H1 (cell line): ENCODE results near the gene GLIPR2. TPM values are rescaled to one million over a fixed set of nuclear protein-coding genes. Genes with fewer than 3 reads are reported as not detected.

Experiments used
- CTCF ChIA-PET: fragments of 300-600 bp; sonication (Branson Sonifier 250); formaldehyde crosslinking; loops from one replicate; lab custom pipeline; 2021; ENCODE audit not compliant: partially characterized antibody; lab: Charles Lee
- POLR2A ChIA-PET: fragments of 300-600 bp; sonication (Branson Sonifier 250); formaldehyde crosslinking; loops from one replicate; lab custom pipeline; 2021; ENCODE audit warnings: inconsistent platforms; ENCODE audit not compliant: partially characterized antibody; lab: Charles Lee
- DNase-seq, 2 experiments: peaks; one replicate each; pipeline versions ENCODE4 v3.0.0 to v3.0.0-alpha.2; 2010 to 2022; ENCODE audit warnings: low spot score in 2 of 2, low read depth in 1 of 2, mixed read lengths in 1 of 2
- FAIRE-seq: peaks from 2 replicates; lab custom pipeline; 2011; peaks lifted over from hg19 to GRCh38; lab: Jason Lieb, UNC
- H2AFZ ChIP-seq: 2 replicates; pipeline ENCODE4 v1.8.1; 2012; ENCODE audit warnings: low read length, inconsistent platforms
- H2AK5ac ChIP-seq: 2 replicates; pipeline ENCODE4 v1.6.1; 2013; ENCODE audit warnings: low read depth, low read length
- H2BK120ac ChIP-seq: replicated peaks from 2 replicates; pipeline ENCODE3; 2013; ENCODE audit warnings: low read depth, low read length, inconsistent platforms
- H2BK12ac ChIP-seq: 2 replicates; pipeline ENCODE4 v1.6.1; 2013; ENCODE audit warnings: low read depth, low read length
- H2BK15ac ChIP-seq: 2 replicates; pipeline ENCODE4 v1.6.1; 2013; ENCODE audit warnings: low read length
- H2BK20ac ChIP-seq: 2 replicates; pipeline ENCODE4 v1.6.1; 2013; ENCODE audit warnings: low read length
- H2BK5ac ChIP-seq: 2 replicates; pipeline ENCODE4 v1.6.1; 2013; ENCODE audit warnings: low read depth, low read length
- H3K14ac ChIP-seq: 2 replicates; pipeline ENCODE4 v1.6.1; 2013; ENCODE audit warnings: inconsistent platforms; ENCODE audit not compliant: insufficient read length
- H3K18ac ChIP-seq: 2 replicates; pipeline ENCODE4 v1.6.1; 2013; ENCODE audit warnings: low read length; ENCODE audit errors: extremely low read depth
- H3K23ac ChIP-seq: 2 replicates; pipeline ENCODE4 v1.6.1; 2013; ENCODE audit warnings: inconsistent platforms; ENCODE audit not compliant: insufficient read length
- H3K23me2 ChIP-seq: 2 replicates; pipeline ENCODE4 v1.6.1; 2013; ENCODE audit warnings: low read depth, low read length
- H3K27ac ChIP-seq: 2 replicates; pipeline ENCODE4 v1.6.1; 2011; ENCODE audit warnings: low read depth, low read length, inconsistent platforms
- H3K27me3 ChIP-seq, 4 experiments: replicated peaks in 1 of 4; 1 replicate in 1 of 4; 2 replicates in 3 of 4; pipeline versions ENCODE4 v1.6.1 to v1.8.1; 2011 to 2013; ENCODE audit warnings: low read length in 3 of 4, mild to moderate bottlenecking in 3 of 4, inconsistent platforms in 2 of 4, mixed read lengths in 2 of 4, moderate library complexity in 1 of 4; ENCODE audit not compliant: control insufficient read depth in 3 of 4, insufficient read depth in 3 of 4; ENCODE audit errors: extremely low read depth in 1 of 4
- H3K36me3 ChIP-seq, 4 experiments: 2 replicates each; pipeline versions ENCODE4 v1.6.1 to v1.8.1; 2011 to 2013; ENCODE audit warnings: mild to moderate bottlenecking in 4 of 4, low read length in 3 of 4, moderate library complexity in 2 of 4, control low read depth in 1 of 4, inconsistent platforms in 1 of 4; ENCODE audit not compliant: insufficient read depth in 4 of 4, control insufficient read depth in 2 of 4
- H3K4ac ChIP-seq: replicated peaks from 2 replicates; pipeline ENCODE3; 2013; ENCODE audit warnings: low read length, low read depth, mixed read lengths, inconsistent platforms; ENCODE audit not compliant: insufficient read length
- H3K4me1 ChIP-seq, 4 experiments: replicated peaks in 1 of 4; 1 replicate in 1 of 4; 2 replicates in 3 of 4; pipeline versions ENCODE4 v1.6.1 to v1.8.1; 2011 to 2013; ENCODE audit warnings: low read length in 3 of 4, inconsistent platforms in 2 of 4, mixed read lengths in 1 of 4; ENCODE audit not compliant: insufficient read depth in 4 of 4, control insufficient read depth in 3 of 4
- H3K4me2 ChIP-seq, 2 experiments: 2 replicates each; pipeline versions ENCODE4 v1.6.1 to v1.8.1; 2011 to 2013; ENCODE audit warnings: low read depth in 2 of 2, low read length in 2 of 2, control low read depth in 1 of 2, inconsistent platforms in 1 of 2, mild to moderate bottlenecking in 1 of 2; ENCODE audit not compliant: insufficient read depth in 1 of 2
- H3K4me3 ChIP-seq, 4 experiments: fragments of 200-600, 300-600 bp in 1 of 4; sonication (generic), shearing (Covaris generic), sonication (Bioruptor Twin) in 1 of 4; 2 replicates each; pipeline versions ENCODE4 v1.5.1 to v1.8.1; 2011 to 2016; ENCODE audit warnings: low read length in 4 of 4, low read depth in 3 of 4, control low read depth in 2 of 4, inconsistent platforms in 2 of 4, mild to moderate bottlenecking in 2 of 4, mixed read lengths in 1 of 4, moderate library complexity in 1 of 4; ENCODE audit not compliant: insufficient read depth in 2 of 4; ENCODE audit errors: extremely low read depth in 1 of 4
- H3K56ac ChIP-seq: replicated peaks from 2 replicates; pipeline ENCODE3; 2013; ENCODE audit warnings: low read depth, mild to moderate bottlenecking, mixed read lengths, low read length, inconsistent platforms; ENCODE audit not compliant: insufficient read length
- H3K79me1 ChIP-seq: 2 replicates; pipeline ENCODE4 v1.6.1; 2013; ENCODE audit warnings: low read depth, low read length, control low read depth
- H3K79me2 ChIP-seq, 2 experiments: 2 replicates each; pipeline versions ENCODE4 v1.6.1 to v1.8.1; 2012 to 2013; ENCODE audit warnings: low read length in 2 of 2, mild to moderate bottlenecking in 2 of 2, inconsistent platforms in 1 of 2; ENCODE audit not compliant: insufficient read depth in 2 of 2, control insufficient read depth in 1 of 2
- H3K9ac ChIP-seq, 4 experiments: replicated peaks in 1 of 4; 1 replicate in 1 of 4; 2 replicates in 3 of 4; pipeline versions ENCODE4 v1.6.1 to v1.8.1; 2011 to 2013; ENCODE audit warnings: low read depth in 3 of 4, low read length in 3 of 4, control low read depth in 2 of 4, mild to moderate bottlenecking in 2 of 4, moderate library complexity in 2 of 4, inconsistent platforms in 1 of 4; ENCODE audit errors: extremely low read depth in 1 of 4
- H3K9me3 ChIP-seq, 2 experiments: 2 replicates each; pipeline versions ENCODE4 v1.6.1 to v1.8.1; 2012 to 2013; ENCODE audit warnings: mild to moderate bottlenecking in 2 of 2, moderate library complexity in 2 of 2, control low read depth in 1 of 2, inconsistent platforms in 1 of 2, low read depth in 1 of 2, low read length in 1 of 2, mixed read lengths in 1 of 2; ENCODE audit not compliant: insufficient read depth in 2 of 2
- H4K20me1 ChIP-seq, 2 experiments: replicated peaks in 1 of 2; 2 replicates each; pipeline versions ENCODE3 to v1.8.1; 2011 to 2013; ENCODE audit warnings: inconsistent platforms in 2 of 2, low read length in 2 of 2, mild to moderate bottlenecking in 1 of 2; ENCODE audit not compliant: insufficient read depth in 2 of 2, control insufficient read depth in 1 of 2
- H4K5ac ChIP-seq: 2 replicates; pipeline ENCODE4 v1.6.1; 2013; ENCODE audit warnings: low read length, low read depth, mixed read lengths, inconsistent platforms; ENCODE audit not compliant: insufficient read length
- H4K8ac ChIP-seq: 2 replicates; pipeline ENCODE4 v1.8.0; 2013; ENCODE audit warnings: mild to moderate bottlenecking, moderate library complexity, low read length, inconsistent platforms; ENCODE audit not compliant: insufficient read depth; ENCODE audit errors: extremely low read depth
- H4K91ac ChIP-seq: replicated peaks from 2 replicates; pipeline ENCODE3; 2013; ENCODE audit warnings: low read length, mixed read lengths, inconsistent platforms; ENCODE audit not compliant: insufficient read length
- ASH2L ChIP-seq: fragments of 200-600, 300-600 bp; sonication (generic); IDR thresholded peaks from one replicate; pipeline ENCODE4 v1.7.1; 2017; ENCODE audit warnings: low read length
- CEBPB ChIP-seq: IDR thresholded peaks from 2 replicates; pipeline ENCODE4 v1.6.1; 2012; ENCODE audit warnings: low read depth, low read length
- JUN ChIP-seq: IDR thresholded peaks from 2 replicates; pipeline ENCODE4 v1.6.1; 2011; ENCODE audit warnings: low read depth, mild to moderate bottlenecking, improper control_type of control experiment, low read length
- SP4 ChIP-seq: IDR thresholded peaks from 2 replicates; pipeline ENCODE4 v1.6.1; 2012; ENCODE audit warnings: low read length, inconsistent platforms
- TEAD4 ChIP-seq: IDR thresholded peaks from 2 replicates; pipeline ENCODE4 v1.6.1; 2012; ENCODE audit warnings: low read depth, low read length, inconsistent platforms, mixed read lengths
- WGBS, 2 experiments: shearing (Covaris generic) in 1 of 2; methylation state at CpG; one replicate each; pipeline versions ENCODE4 v1.1.6 to v1.1.7; 2013 to 2015; ENCODE audit warnings: low lambda C conversion rate in 2 of 2, mixed read lengths in 2 of 2, inconsistent platforms in 1 of 2, low coverage in 1 of 2, missing lambda C conversion rate in 1 of 2; ENCODE audit not compliant: insufficient replicate concordance in 2 of 2, insufficient coverage in 1 of 2, insufficient read length in 1 of 2; ENCODE audit errors: extremely low coverage in 1 of 2, missing lambda C conversion rate in 1 of 2; 5-methylcytosine and 5-hydroxymethylcytosine counted together
- polyA plus RNA-seq, 7 experiments: library from polyadenylated mRNA; depleted of rRNA in 3 of 7; stranded (reverse) in 5 of 7; unstranded in 2 of 7; fragments of >200 nt in 5 of 7; fragments of 200-250 nt in 2 of 7; gene quantifications; 1 replicate in 5 of 7; 2 replicates in 1 of 7; 4 replicates in 1 of 7; pipeline versions ENCODE4 v1.2.1 to v1.2.3, GENCODE V29; 2011 to 2013; ENCODE audit warnings: missing spikeins in 2 of 7, mixed read lengths in 2 of 7
- total RNA-seq: library from RNA; stranded (reverse); fragmentation: NEBNext Ultra II Directional; extraction: Animal tissue kit (Norgen Biotek cat#: 25700); gene quantifications from 2 replicates; pipeline ENCODE4 v1.2.1, GENCODE V29; 2021

Gene GLIPR2
- total and polyA plus RNA-seq, 2 of the 8 experiments (the other 6 are each of a cell fraction or from before 2014, with no cell fraction given), result 7.9 to 12.0 TPM

DNA sequence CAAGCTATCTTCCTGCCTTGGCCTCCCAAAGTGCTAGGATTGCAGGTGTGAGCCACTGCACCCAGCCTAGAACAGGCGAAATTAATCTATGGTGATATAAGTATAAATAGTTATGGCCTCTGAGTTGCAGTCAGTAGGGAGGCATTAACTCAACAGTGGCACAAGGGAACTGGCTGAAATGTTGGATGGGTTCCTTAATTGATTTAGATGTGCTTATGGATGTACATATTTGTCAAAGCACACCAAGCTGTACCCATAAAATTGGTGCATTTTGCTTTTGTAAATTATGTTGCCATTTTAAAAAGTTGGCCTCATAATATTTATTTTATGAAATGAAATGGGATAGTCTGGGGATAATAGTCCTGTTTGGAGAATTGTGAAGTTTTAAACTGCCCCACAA, 36.8 kb upstream of the GLIPR2 start:
- Histone ChIP-seq H3K23ac (no peak overlapping the region), H3K79me1 (no peaks in the 10 kb centered on the region), H2AFZ (no peak overlapping the region), H3K79me2 (no peaks in the 10 kb centered on the region), H3K27ac (no peak overlapping the region), H4K91ac (no peak overlapping the region), H3K4me1 (peaks cover 0 to 3% (median 2%) of the 10 kb centered on the region in 4 experiments; a peak in 4 of 7 replicates), H2AK5ac (no peak overlapping the region), H4K5ac (no peak overlapping the region), H3K18ac (no peak overlapping the region), H2BK120ac (no peak overlapping the region), H3K4ac (no peak overlapping the region), H4K20me1 (no peaks in the 10 kb centered on the region), H3K9me3 (no peaks in the 10 kb centered on the region), H3K56ac (no peak overlapping the region), H3K27me3 (no peaks in the 10 kb centered on the region), H2BK20ac (no peak overlapping the region), H2BK12ac (no peak overlapping the region), H3K36me3 (no peaks in the 10 kb centered on the region), H3K4me3 (no peak overlapping the region), H3K23me2 (no peaks in the 10 kb centered on the region), H3K4me2 (no peak overlapping the region), H2BK15ac (no peak overlapping the region), H2BK5ac (no peak overlapping the region), H3K9ac (no peak overlapping the region), H4K8ac (no peak overlapping the region), H3K14ac (no peak overlapping the region)
- ChIA-PET POLR2A (interaction anchor here (0.8 to 2.1 kb wide), 3 partner anchors 8 to 50 kb away, joined by 3 to 6 read pairs (median 5); no protein-coding TSS in a partner anchor), CTCF (interaction anchor here (0.8 to 7.6 kb wide), 11 partner anchors 9 to 1287 kb away, joined by 3 to 153 read pairs (median 9); partner anchors contain the start of genes CCIN and CLTA)
- DNase-seq, result no peak
- FAIRE-seq, result no peak
- 86% methylated on average over 1 of the region's 1 CpG; no CpG with 5 or more reads in 1 of the 2 experiments for WGBS, 2 experiments
- TF ChIP-seq TEAD4 (no peak), SP4 (no peak), JUN (no peak), ASH2L (no peak), CEBPB (no peak)
